Measurements from ENCODE around the gene ZNF773. TPM values are rescaled to one million over a fixed set of nuclear protein-coding genes. Genes with fewer than 3 reads are reported as not detected.
A peak's percentile ranks its signal among the peaks of the same experiment; 100 is the strongest.
"Not testable (repeated sequence)": the region's sequence is repeated elsewhere in the genome, so short reads cannot be mapped to it uniquely, and the experiment has no call there.

ZNF773 gene
- 1 to 10 TPM; 4.5 to 4.6 (median 4.5) TPM for total RNA-seq

- peaks cover 23% of the 10 kb centered on the region for H3K4me1 Mint-ChIP-seq (ENCODE audit: low read depth)
- H3K27me3 Mint-ChIP-seq (ENCODE audit: low read depth): not testable (repeated sequence)
- ATAC-seq (peak; percentile 99 to 100), DNase-seq (peak; percentile 95)
- peaks cover 38% of the 10 kb centered on the region for H3K9me3 Mint-ChIP-seq
- peak within 1 kb of the TSS; percentile 83 for H3K4me3 Mint-ChIP-seq
- peaks cover 41% of the 10 kb centered on the region for H3K36me3 Mint-ChIP-seq (ENCODE audit: insufficient read depth)
These were observed at the start of gene ZNF773 for GRCh38 chr19:57499680-57500395. TSS of gene ZNF773 (plus strand) at chr19:57499938. CDS start at chr19:57500081, 143 bp downstream.

- Mint-ChIP-seq H3K4me1 (ENCODE audit: low read depth) (no peaks in the 10 kb centered on the region), H3K27me3 (ENCODE audit: low read depth) (no peaks in the 10 kb centered on the region), H3K9me3 (peaks cover 44% of the 10 kb centered on the region), H3K4me3 (no peak overlapping the region), H3K36me3 (ENCODE audit: insufficient read depth) (peaks cover 29% of the 10 kb centered on the region)
- DNase-seq: no peak
- no peak for ATAC-seq
These were observed 47.4 kb upstream of the ZNF773 start for GRCh38 chr19:57452307-57452706.

GRCh38 chr19:57465680-57466381, 33.9 kb upstream of the ZNF773 start:
- no peaks in the 10 kb centered on the region for H3K4me1 Mint-ChIP-seq (ENCODE audit: low read depth)
- DNase-seq (no peak), ATAC-seq (no peak)
- H3K36me3 Mint-ChIP-seq (ENCODE audit: insufficient read depth): peaks cover 27% of the 10 kb centered on the region
- no peak overlapping the region for H3K4me3 Mint-ChIP-seq
- H3K27me3 Mint-ChIP-seq (ENCODE audit: low read depth): no peaks in the 10 kb centered on the region
- peaks cover 65% of the 10 kb centered on the region for H3K9me3 Mint-ChIP-seq

DNA sequence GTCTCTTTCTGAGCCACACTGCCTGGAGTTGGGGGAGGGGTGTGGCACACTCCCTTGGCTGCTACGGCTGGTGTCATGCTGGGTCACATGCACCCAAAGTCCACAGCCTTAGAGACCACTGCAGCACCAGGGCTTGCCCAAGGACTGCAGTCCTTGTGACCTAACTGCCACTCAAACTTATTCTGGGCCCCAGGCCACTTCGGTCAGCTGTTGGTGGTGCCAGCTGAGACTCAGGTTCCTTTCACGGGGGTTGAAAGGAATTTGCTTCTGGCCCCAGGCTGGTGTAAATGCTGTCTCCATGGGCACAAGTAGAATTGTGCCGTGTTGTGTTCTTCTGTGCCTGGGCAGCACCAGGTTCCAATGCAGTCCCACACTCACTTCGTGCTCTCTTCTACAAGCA, 33.2 kb upstream of the ZNF773 start:
- peaks cover 28% of the 10 kb centered on the region for H3K36me3 Mint-ChIP-seq (ENCODE audit: insufficient read depth)
- no peak for ATAC-seq
- H3K4me3 Mint-ChIP-seq: no peak overlapping the region
- H3K4me1 Mint-ChIP-seq (ENCODE audit: low read depth): no peaks in the 10 kb centered on the region
- H3K9me3 Mint-ChIP-seq: peaks cover 64% of the 10 kb centered on the region
- H3K27me3 Mint-ChIP-seq (ENCODE audit: low read depth): no peaks in the 10 kb centered on the region
- no peak for DNase-seq

DNA sequence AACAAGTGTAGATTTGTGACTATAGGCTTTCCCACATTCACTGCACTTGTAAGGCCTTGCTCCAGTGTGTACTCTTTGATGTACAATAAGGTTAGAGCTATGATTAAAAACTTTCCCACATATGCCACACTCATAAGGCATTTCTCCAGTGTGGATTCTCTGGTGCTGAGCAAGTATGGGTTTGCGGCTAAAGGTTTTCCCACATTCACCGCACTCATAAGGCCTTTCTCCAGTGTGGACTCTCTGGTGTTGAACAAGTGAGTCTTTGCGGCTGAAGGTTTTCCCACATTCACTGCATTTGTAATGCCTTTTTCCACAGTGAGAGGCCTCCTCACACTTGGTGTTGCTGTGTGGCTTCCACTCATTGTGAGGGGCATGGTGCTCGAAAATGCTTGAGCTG, 26.1 kb upstream of the ZNF773 start:
- H3K9me3 Mint-ChIP-seq: peaks cover 71% of the 10 kb centered on the region

DNA sequence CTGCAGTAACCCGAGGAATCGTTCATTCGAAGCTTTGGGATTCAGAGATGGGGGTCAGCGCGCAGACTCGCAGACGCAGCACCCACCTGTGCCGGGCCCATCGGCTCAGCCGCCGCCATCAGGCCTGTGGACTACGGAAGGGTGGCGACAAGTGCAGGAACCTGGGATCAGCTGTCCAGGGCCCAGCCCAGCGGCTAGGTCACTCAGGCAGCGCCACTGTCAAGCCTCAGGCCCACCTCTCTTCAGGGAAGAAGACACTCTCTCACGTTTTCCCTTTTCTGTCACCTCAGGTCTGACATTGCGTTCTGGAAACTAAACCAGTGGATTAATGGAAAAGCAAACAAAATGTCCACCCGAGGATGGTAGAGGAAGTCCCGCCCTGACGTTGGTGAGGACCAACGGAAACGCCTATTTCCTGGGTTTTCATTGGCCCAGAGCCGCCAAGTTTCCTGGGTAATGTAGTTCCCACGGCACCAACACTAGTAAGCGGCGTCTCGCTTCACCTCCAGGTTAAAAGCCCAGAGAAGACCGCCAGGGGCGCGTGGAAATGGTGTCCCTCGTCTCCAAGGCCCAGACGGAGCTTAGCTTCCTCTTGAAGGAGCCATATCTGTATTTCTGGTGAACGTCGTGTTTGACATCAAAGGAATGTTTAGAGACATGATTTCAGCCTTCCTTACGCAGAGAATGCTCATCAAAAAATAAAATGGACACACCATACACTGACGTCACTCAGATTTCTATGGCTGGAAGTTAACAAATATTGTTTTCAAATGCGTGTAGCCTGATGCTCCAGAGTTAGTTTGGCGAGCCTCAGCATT, 22.3 kb upstream of the ZNF773 start, which contains the start of gene ZNF772:
Gene ZNF772 (minus strand): TSS at position 376 of the 818 bp plus-strand sequence. CDS start 257 bp downstream, at position 119.
- peaks cover 5% of the 10 kb centered on the region for H3K27me3 Mint-ChIP-seq (ENCODE audit: low read depth)
- peaks cover 14% of the 10 kb centered on the region for H3K4me1 Mint-ChIP-seq (ENCODE audit: low read depth)
- H3K4me3 Mint-ChIP-seq: peak within 1 kb of the TSS; percentile 84
- ATAC-seq: peak; percentile 100
- peaks cover 55% of the 10 kb centered on the region for H3K9me3 Mint-ChIP-seq
- H3K36me3 Mint-ChIP-seq (ENCODE audit: insufficient read depth): peaks cover 45% of the 10 kb centered on the region
- DNase-seq: peak; percentile 80

More for the DNA sequence above, 26.1 kb upstream of the ZNF773 start:
- DNase-seq: no peak
- H3K36me3 Mint-ChIP-seq (ENCODE audit: insufficient read depth): peaks cover 71% of the 10 kb centered on the region
- peaks cover 14% of the 10 kb centered on the region for H3K4me1 Mint-ChIP-seq (ENCODE audit: low read depth)
- no peak for ATAC-seq
- H3K4me3 Mint-ChIP-seq: no peak overlapping the region
- no peaks in the 10 kb centered on the region for H3K27me3 Mint-ChIP-seq (ENCODE audit: low read depth)

DNA sequence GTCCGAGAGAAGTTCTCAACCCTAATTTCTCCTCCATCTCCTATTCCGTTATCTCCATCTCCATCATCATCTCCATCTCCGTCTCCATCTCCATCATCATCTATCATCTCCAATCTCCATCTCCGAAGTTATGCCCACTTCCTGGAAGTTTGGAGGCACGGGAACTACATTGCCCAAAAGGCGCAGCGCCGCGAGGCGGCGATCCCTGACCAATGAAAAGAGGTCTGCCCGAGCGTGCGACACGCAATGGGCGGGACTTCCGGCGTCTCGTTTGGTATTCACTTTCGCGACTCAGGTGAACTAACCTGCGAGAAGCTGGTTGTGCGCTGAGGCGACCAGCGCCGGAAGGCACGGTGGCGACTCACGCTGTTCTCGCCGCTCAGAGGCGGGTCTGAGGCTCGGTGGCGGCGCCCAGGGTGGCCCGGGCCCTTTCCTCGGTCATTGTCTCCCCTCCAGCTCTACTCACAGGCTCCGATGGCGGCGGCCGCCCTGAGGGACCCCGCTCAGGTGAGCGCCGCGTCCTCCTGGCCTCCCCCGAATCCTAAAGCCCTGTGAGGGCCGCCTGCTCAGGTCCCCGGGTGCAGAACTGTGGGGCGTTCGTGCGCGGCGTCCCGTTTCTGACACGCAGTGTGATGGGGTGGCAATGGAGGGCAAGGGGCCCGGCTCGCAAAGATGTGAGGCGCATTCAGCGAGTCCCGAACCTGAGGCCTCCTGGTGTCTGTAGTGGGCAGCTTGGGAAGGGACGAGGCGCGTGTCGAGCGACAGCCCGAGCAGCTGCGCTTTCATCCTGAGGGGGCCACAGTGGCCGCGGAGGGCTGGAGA, 12.1 kb upstream of the ZNF773 start, which contains the start of gene ZNF419:
Gene ZNF419 (plus strand): TSS at position 274 of the 822 bp plus-strand sequence. CDS start 201 bp downstream, at position 475.
- DNase-seq: peak; percentile 93
- H3K27me3 Mint-ChIP-seq (ENCODE audit: low read depth): not testable (repeated sequence)
- peaks cover 29% of the 10 kb centered on the region for H3K9me3 Mint-ChIP-seq
- H3K36me3 Mint-ChIP-seq (ENCODE audit: insufficient read depth): peaks cover 38% of the 10 kb centered on the region
- peak; percentile 99 for ATAC-seq
- H3K4me1 Mint-ChIP-seq (ENCODE audit: low read depth): peaks cover 13% of the 10 kb centered on the region
- peak within 1 kb of the TSS; percentile 81 for H3K4me3 Mint-ChIP-seq

DNA sequence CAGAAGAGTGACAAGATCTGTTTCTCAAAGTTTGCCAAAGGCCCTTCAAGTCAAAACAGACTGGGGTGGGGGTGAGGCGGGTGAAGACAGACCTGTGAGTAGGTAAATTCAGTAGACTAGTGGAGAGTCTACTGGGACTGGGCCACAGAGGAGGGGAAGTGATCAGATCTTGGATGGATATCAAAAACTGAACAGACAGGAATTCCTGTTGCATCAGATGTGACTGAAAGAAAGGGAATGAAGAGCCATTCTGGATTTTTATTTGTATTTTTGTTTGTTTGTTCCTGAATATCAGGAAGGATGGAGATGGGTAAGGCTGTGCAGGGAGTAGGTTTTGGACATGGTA, 11.5 kb upstream of the ZNF773 start:
- peaks cover 13% of the 10 kb centered on the region for H3K4me1 Mint-ChIP-seq (ENCODE audit: low read depth)
- not testable (repeated sequence) for H3K27me3 Mint-ChIP-seq (ENCODE audit: low read depth); DNase-seq
- H3K4me3 Mint-ChIP-seq: peak overlapping the region; percentile 81
- peak in 1 of 2 donors; percentile 5 for ATAC-seq
- peaks cover 34% of the 10 kb centered on the region for H3K9me3 Mint-ChIP-seq
- peaks cover 44% of the 10 kb centered on the region for H3K36me3 Mint-ChIP-seq (ENCODE audit: insufficient read depth)

DNA sequence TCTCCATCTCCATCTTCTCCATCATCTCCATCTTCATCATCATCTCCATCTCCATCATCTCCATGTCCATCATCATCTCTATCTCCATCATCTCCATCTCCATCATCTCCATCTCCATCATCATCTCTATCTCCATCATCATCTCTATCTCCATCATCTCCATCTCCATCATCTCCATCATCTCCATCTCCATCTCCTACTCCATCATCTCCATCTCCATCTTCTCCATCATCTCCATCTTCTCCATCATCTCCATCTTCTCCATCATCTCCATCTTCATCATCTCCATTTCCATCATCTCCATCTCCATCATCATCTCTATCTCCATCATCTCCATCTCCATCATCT, 432 bp upstream of the ZNF773 start:
- Mint-ChIP-seq H3K9me3 (peaks cover 42% of the 10 kb centered on the region), H3K4me3 (peak overlapping the region; percentile 83), H3K36me3 (ENCODE audit: insufficient read depth) (peaks cover 41% of the 10 kb centered on the region), H3K4me1 (ENCODE audit: low read depth) (peaks cover 23% of the 10 kb centered on the region)
- ATAC-seq; H3K27me3 Mint-ChIP-seq (ENCODE audit: low read depth); DNase-seq: not testable (repeated sequence)

DNA sequence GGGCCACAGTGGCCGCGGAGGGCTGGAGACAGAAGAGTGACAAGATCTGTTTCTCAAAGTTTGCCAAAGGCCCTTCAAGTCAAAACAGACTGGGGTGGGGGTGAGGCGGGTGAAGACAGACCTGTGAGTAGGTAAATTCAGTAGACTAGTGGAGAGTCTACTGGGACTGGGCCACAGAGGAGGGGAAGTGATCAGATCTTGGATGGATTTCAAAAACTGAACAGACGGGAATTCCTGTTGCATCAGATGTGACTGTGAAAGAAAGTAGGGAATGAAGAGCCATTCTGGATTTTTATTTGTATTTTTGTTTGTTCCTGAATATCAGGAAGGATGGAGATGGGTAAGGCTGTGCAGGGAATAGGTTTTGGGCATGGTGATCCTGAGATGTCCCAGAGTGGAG, 662 bp downstream of the ZNF773 start:
- DNase-seq; H3K27me3 Mint-ChIP-seq (ENCODE audit: low read depth); ATAC-seq: not testable (repeated sequence)
- peaks cover 38% of the 10 kb centered on the region for H3K9me3 Mint-ChIP-seq
- H3K4me1 Mint-ChIP-seq (ENCODE audit: low read depth): peaks cover 23% of the 10 kb centered on the region
- peaks cover 43% of the 10 kb centered on the region for H3K36me3 Mint-ChIP-seq (ENCODE audit: insufficient read depth)
- H3K4me3 Mint-ChIP-seq: peak overlapping the region; percentile 83

- Mint-ChIP-seq H3K27me3 (ENCODE audit: low read depth) (no peaks in the 10 kb centered on the region), H3K9me3 (peaks cover 51% of the 10 kb centered on the region)
- ATAC-seq: no peak
These were observed 6.4 kb downstream of the ZNF773 start for GRCh38 chr19:57506163-57506562.

GRCh38 chr19:57511484-57511883, 11.7 kb downstream of the ZNF773 start:
- Mint-ChIP-seq H3K27me3 (ENCODE audit: low read depth) (no peaks in the 10 kb centered on the region), H3K9me3 (peaks cover 62% of the 10 kb centered on the region), H3K4me3 (no peak overlapping the region), H3K4me1 (ENCODE audit: low read depth) (no peaks in the 10 kb centered on the region), H3K36me3 (ENCODE audit: insufficient read depth) (peaks cover 74% of the 10 kb centered on the region)
- DNase-seq (no peak), ATAC-seq (no peak)

More at GRCh38 chr19:57506163-57506562, 6.4 kb downstream of the ZNF773 start:
- no peak for DNase-seq
- H3K4me3 Mint-ChIP-seq: no peak overlapping the region
- peaks cover 78% of the 10 kb centered on the region for H3K36me3 Mint-ChIP-seq (ENCODE audit: insufficient read depth)
- peaks cover 10% of the 10 kb centered on the region for H3K4me1 Mint-ChIP-seq (ENCODE audit: low read depth)

- ATAC-seq: no peak
- DNase-seq: no peak
- Mint-ChIP-seq H3K27me3 (ENCODE audit: low read depth) (no peaks in the 10 kb centered on the region), H3K4me1 (ENCODE audit: low read depth) (no peaks in the 10 kb centered on the region), H3K36me3 (ENCODE audit: insufficient read depth) (peaks cover 74% of the 10 kb centered on the region), H3K4me3 (no peak overlapping the region), H3K9me3 (peaks cover 63% of the 10 kb centered on the region)
These were observed 13.1 kb downstream of the ZNF773 start for GRCh38 chr19:57512845-57513244.

Measured in activated T-cell treated with anti-CD3 and anti-CD28 coated beads, Interleukin-2, amount 50 U/mL, for 4 hours (primary cell).